Stimulated activated CD8-positive, alpha-beta memory T cell treated with anti-CD3 and anti-CD28 coated beads, Interleukin-4, amount 100 ng/mL, for 4 hours (primary cell): ENCODE data around the gene KCNN3.

Experiments used
- DNase-seq, 2 donors: peaks; one replicate each; pipeline ENCODE4 v3.0.0-alpha.2; 2020; ENCODE audit warnings: low read depth in 2 of 2, low spot score in 1 of 2

Gene KCNN3

DNA sequence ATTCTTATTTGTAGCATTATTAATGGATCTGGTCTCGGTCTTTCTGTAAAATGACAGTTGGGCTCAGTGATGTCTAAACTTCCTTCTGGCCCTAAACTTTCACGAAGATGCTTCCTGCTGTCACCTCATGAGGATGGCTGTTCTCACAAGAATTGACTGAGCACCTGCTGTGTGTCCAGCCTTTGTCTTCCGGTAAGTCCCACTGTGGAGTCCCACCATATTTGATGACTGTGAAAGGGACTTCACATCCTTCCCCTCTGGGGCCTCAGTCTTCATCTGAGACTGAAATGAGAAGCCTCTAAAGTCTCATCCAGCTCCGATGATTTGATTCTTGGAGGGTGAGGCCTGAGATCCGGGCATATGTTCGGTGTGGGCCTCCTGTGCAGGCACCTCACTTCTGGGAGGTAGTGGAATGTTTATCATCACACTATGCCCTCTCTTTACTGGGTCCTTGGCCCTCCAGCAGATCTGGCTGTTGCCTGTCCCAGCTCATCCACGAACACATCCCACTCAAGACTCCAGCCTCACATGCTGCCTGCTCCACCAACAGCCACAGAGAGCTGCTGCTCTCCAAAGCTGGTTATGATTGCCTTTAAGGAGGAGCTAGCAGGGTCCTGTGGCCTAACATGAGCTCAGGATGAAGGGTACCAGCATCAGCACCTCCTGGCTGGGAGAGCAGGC, 95.8 kb downstream of the KCNN3 start:
- DNase-seq: no peak

DNA sequence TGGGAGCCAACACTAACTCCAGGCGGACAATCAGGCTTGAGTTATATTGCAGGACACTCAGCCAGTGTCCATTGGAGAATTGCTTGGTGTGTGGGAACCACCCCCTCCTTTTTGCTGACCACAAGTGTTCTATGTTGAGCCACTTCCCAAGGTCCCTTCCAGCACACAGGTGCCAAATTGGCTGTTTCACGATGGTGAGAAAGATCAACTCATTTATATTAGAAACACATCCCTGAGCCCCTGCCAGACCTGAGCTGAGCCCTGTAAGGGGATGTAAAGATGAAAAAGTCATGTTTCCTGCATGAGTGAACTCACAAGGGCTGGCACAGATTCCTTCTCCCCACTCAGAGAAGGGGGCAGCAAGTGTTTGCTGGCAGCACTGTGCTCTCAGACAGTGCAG, 96.5 kb downstream of the KCNN3 start:
- no peak for DNase-seq

DNA sequence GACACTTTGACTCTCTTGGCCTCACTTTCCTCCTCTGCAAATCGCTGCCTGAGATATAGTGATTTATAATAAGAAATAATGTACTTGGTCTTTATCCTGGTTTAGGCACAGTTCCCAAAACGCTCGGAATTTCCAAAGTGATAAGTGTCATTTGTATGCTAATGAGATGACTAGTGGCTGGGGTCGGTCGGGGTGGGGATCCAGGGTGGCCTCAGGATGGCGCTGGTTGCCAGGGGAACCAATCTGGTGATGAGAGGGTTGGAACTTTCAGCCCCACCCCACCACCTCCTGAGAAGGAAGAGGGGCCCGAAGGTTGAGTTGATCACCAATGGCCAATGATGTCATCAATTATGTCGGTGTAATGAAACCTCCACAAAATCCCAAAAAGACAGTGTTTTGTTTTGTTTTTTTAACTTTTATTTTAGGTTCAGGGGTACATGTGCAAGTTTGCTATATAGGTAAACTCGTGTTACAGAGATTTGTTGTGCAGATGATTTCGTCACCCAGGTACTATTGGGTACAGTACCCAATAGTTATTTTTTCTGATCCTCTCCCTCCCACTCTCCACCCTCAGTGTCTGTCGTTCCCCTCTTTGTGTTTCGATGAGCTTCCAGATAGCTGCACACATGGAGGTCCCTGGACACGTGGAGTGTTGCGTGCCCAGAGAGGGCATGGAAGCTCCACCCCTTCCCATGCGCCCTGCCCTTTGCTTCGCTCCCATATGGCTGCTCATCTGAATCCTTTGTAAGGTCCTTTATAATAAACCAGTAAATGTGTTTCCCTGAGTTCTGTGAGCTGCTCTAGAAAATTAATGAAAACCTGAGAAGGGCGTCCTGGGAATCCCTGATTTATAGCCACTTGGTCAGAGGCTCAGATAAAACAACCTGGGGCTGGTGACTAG, 97.2 kb downstream of the KCNN3 start:
- DNase-seq: no peak

DNA sequence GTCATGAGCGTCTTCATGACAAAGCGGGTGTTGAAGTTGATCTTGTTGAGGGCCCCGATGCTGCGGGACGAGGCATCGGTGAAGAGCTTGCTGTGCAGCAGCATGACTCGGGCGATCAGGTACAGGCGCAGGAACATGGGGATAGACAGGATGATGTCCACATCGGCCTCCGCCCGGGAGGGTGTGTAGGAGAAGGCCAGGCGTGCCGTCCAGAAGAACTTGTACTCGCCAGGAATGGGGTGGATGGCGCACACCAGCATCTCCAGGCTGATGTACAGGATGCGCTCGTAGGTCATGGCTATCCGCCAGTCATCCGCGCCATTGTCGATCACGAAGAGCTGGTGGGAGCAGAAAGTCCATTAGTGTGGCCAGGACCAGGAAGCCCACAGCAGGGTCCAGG, 98.0 kb downstream of the KCNN3 start:
- no peak for DNase-seq

DNA sequence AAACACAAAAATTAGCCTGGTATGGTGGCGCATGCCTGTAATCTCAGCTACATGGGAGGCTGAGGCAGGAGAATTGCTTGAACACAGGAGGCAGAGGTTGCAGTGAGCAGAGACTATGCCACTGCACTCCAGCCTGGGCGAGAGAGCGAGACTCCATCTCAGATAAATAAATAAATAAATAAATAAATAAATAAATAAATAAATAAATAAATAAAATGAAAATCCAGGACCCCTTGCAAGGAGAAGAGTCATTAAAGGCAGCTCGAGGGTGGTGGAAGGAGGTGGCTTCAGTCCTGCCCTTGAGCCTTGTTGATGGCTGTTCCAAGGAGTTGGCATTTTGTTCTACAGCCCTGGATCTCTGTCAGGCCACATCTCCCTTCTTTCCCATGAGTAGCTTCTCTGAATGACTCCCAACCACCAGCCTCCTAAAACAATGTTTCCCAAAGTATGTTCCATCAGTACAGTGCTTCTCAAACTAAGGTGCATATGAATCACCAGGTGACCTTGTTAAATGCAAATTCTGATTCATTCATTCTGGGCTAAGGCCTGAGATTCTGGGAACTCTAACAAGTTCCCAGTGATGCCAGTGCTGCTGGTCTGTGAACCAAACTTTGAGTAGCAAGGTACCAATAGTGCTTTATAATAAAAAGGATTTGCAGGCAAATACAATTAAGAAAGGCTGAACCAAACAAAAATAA, 99.0 kb downstream of the KCNN3 start:
- DNase-seq: no peak

DNA sequence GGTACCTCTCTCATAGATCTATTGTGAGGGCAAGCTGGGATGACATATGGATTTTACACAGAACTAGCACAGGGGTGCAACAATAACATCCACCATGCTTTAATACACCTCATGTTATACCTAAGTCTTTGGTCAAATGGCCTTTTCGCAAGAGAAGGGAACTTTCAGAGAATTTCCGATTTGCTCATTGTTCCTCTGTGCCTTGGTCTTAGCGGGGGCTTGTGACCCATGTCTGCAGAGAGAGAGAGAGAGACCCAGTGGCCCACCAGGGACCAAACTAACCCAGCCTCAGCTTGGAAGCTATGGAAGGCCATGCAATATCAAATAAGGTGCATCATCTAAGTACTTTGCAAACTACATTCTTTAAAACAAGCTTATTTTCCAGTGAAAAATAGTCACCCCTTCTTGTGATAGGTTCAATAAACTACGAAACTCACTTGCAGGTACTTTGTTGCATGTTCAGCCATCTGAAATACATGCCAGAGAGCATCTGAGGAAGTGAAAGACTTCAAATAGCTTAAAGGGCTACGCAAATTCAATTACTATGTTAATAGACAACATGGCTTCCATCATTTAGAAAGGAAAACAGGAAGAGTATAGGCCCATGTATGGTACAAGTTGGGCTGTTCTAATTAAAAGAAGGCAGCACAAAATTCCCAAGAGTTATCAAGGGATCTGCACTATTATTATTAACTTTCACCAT, 100.7 kb downstream of the KCNN3 start:
- no peak for DNase-seq

DNA sequence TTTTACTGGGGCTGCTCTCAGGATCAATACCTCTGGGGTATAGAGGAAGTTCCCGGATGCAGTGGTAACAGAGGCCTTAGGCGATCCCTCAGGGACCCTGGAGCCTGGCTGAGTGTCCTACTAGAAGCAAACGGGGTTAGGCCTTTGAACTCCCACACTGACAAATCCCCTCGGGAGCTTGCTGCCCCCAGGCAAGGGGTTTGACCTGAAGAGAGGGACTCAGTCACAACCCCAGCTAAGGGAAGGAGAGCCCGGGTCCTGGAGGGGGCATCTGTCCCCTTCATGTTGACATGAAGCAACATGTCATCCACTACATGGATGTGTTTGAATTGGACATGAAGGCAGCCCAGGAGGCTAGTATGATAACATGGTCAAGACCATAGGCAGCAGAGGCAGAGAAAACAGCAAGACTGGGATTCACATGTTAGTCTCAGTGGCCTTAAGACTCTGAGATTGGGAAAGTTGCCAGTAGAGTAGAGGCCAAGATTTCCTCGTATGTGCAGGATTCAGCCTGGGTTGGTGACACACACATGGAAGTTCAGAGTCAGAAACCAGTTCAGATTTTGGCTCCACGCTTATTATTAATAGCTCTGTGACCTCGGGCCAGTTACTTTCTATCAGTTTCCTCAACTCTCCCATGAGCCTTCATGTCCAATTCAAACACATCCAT, 101.5 kb downstream of the KCNN3 start:
- no peak for DNase-seq

DNA sequence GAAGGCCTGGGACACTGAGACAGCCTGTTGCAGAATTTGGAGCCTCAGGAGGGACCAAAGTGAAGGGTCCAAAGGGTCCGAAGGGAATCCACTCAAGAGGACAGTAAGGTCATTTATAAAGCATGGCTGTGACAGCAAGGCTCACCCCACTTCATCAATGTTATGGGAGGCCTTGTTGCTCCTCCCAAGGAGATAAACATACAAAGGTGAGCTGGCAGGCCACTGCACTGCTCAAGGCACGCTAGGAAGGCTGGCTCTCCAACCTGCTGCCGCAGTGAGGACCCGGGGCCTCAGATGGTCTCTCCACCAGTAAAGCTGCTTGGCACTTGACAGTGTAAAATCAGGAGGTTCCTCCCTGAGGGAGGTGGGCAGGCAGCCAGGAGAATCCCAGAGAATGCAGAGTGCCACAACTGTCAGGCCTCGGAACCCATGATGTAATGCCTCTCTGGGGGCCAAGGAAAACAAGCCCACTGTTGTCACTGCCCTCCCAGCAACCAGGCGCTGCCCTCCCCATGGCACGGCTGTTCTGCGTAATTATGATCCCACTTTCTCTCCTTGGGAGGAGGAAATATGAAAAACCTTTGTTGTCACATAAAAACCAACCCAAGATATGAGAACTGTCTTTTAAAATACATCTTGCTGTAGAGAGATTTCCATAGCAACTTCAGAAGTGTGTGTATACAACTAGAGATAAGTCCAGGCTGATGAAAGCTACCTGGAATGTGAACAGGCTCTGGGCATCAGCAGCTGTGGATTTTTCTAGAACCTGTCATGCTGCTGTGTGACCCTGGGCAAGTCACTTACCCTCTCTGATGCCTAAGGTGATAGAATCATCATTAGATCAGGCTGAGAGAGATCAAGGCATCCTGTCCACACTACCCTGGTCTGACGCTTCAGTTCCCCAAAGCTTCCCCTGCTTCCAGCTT, 102.5 kb downstream of the KCNN3 start:
- no peak for DNase-seq

DNA sequence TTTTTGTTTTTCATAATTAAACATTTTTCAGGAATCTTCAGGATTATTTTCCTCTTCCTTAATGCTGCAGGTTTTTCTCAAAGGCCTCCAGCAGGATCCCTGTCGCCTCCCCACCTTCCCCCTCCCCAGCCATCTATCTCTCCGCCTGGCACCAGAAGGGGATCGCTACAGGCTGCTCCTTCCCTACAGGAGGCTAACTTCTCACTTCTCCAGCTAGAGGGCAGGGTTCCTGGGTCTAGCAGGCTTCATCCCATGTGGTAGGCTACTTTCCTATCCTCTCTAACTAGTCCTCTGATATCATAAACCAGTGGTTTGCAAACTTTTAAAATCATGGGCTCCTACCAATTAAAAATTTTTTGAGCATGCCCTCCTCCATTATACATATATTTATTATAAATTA, 104.1 kb downstream of the KCNN3 start:
- DNase-seq: no peak

DNA sequence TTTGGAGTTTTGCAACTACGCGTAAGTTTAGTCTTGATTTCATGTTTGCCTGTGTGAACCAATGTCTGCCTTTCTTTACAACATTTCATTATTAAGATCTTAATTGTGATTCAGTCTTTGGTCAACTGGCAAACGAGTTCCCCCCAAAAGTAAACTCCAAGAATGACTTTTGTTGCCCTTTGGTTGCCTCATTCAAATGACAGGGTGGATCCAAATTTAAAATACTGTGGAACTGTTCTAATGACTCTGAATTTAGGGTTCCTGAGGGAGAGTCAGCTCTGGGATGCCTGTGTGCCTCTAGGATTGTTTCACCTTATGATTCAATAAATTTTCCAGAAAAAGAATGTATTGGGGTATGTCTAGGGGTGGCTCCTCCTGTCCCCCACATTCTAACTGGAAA, 105.3 kb downstream of the KCNN3 start:
- no peak for DNase-seq

DNA sequence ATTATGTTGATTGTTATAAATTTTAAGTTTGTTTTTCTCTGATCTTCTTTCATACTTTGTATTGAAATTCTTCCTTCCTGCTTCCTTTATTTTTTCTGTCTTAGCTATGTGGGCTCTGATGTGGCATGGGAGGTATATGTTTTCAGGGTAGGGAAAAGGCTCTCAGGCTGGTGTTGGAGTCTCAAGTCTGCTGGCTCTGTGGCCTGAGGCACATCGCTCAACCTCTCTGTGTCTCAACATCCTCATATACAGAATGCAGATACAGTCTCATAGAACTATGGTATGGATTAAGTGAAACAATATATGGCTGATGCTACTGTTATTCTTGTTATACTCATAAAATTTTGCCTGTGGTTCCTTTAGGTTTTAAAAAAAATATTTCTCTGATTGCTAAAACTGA, 105.9 kb downstream of the KCNN3 start:
- no peak for DNase-seq

DNA sequence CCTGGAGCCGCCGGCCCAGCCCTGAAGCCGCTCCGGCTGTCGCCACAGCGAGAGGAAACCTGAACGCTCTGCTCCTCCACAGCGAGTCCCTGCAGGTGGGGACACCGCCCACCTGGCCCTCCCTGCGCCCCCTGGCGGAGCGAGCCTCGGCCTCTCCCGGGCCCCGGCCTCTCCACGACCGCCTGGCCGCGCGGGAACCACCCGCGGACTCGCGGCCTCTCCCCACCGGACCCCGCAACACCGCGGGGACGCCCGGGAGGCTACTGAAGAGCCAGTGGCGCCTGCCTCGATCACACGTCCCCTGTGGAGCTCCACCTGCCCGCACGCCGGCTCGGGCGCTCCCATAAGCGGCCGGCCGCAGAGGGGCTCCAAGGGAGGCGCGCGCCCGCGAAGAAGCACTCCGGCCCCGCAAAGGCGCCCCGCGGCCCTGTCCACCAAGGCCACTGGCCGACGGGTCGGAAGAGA, 109.6 kb downstream of the KCNN3 start:
- peak; percentile 69 to 76 for DNase-seq

DNA sequence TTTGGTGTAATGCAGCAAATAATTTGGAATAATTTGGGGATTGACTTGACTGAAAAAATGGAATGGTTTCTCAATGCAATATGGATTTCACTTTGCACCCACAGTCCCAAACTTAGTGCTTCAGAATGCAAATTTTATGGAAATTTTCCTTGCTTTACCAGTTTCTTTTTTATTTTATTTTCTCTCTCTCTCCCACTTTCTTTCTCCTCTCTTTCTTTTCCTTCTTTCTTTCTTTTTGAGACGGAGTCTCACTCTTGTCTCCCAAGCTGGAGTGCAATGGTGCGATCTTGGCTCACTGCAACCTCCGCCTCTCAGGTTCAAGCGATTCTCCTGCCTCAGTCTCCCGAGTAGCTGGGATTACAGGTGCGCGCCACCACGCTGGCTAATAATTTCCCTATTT, 110.3 kb downstream of the KCNN3 start:
- DNase-seq: no peak

DNA sequence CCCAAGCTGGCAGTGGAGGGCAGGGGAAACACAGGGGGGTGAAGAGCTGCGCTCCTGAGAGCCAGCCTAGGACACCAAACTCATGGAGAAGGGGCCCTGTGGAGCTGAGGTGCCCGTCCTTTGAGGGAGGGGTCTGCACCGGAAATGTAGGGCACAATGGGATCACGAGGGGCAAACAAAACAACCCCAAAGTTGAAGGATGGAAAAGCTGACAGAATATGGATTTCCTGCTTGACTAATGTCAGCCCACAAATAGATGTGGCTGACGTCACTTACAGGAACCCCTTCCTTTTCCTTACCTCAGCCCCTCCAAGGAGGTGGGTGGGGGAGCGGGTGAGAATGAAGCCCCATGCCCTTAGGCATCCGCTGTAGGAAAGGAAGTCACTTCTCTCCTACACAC, 110.9 kb downstream of the KCNN3 start:
- peak; percentile 47 to 56 for DNase-seq

DNA sequence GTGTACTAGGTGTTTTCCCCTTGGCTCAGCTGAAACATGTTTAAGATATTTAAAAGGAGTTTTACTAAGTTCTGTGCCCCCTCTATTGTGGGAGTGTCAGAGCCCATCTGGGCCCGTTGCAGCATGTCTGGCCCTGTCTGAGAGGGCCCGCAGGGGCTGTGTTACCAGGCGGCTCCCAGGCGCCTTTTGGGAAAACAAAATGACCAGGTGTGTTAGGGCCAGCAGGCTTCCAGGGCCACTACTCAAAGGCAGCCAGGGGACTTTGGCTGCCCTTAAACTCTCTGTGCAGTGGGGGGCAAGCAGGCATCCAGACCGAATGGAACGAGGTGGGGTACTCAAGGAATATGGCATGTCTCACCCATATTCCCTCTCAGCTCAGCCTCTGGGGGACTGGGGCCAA, 111.7 kb downstream of the KCNN3 start:
- no peak for DNase-seq

DNA sequence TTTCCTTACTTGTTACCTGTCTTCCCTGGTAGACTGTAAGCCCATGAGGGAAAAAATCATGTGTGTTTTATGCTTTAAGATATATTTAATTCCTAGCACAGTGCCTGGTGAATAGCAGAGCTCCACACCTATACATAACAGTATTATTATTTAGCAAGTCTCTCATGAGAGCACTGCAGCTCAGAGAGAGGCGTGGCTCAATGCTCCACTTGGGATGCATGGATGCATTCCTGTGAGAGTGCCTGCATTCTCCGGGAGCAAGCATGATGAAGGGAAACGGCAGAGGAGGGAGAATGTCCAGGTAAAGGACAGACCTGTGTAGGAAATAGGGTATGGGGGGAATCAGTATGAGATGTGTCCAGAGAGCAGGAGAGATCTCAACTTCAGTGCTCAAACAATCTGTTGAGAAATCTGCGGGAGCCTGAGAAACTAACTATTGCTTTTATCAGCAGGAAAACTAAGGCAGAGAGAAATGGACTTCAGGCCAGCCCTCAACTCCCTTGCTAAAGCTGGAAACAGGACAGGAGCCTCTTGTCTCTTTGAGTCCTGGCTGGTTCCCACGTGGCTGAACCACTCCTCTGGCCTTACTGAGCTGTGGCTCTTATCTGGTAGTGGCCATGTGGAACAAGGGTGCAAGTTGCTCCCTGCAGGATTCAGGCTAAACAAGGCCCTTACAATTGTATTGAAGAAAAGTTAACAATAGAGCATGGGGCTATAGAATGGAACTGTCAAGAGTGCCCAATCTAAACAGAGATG, 113.1 kb downstream of the KCNN3 start:
- no peak for DNase-seq

DNA sequence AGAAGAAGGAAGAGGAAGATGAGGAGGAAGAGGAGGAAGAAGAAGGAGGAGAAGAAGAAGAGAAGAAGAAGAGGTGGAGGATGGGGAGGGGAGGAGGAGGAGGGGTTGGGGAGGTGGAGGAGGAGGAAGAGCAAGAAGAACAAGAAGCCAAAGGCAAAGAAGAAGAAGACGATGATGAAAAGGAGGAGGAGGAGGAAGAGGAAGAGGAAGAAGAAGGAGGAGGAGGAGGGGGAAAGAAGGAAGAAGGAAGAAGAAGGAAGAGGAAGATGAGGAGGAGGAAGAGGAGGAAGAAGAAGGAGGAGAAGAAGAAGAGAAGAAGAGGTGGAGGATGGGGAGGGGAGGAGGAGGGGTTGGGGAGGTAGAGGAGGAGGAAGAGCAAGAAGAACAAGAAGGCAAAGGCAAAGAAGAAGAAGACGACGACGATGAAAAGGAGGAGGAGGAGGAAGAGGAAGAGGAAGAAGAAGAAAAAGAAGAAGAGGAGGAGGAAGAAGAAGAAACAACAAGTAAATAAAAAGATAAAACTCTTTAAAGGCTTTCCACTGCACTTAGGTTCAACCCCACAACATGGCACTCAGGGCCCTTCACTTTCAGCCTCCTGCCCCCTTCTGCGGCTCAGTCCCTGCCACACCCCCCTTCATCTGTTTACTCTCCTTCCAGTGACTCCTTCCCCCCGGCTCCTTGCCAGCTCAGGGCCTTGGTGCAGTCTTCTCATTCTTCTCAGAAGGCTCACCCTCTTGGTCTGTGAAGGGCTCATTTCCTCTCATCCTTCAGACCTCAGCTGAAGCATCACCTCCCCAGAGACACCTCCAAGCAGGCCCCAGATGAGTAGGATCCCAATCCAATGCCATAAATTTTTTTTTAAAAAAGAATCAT, 114.0 kb downstream of the KCNN3 start:
- DNase-seq: no peak

DNA sequence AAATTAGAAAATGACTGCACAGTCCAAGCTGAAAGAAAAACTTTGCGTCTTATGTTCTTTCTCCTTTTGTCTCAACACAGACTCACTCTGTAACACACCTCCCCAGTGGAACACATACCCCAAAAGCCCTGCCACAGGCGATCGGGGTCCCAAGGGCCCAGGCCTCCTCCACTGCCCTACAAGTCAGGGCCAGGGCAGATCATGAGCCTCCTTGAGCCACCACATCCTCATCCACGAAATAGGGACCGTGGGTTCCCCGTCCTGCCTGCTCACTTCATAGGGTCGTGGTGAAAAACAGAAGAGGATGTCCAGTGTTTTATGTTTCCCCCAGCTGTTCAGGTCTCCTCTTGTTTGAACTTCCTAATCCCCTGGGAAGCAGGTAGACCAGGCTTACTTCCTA, 116.7 kb downstream of the KCNN3 start:
- DNase-seq: no peak
